Stimulated activated CD8-positive, alpha-beta memory T cell treated with anti-CD3 and anti-CD28 coated beads, Interleukin-15, amount 100 ng/mL, for 48 hours (primary cell): ENCODE data around the gene TRAK2.
"Not testable (repeated sequence)": the region's sequence is repeated elsewhere in the genome, so short reads cannot be mapped to it uniquely, and the experiment has no call there.

Source experiments
- DNase-seq, 2 donors: peaks; one replicate each; pipeline ENCODE4 v3.0.0-alpha.2; 2020; ENCODE audit warnings: low read depth in 2 of 2

Gene TRAK2

GRCh38 chr2:201452058-201452921 lies 1.0 kb upstream of the TRAK2 start:
- no peak for DNase-seq

DNA sequence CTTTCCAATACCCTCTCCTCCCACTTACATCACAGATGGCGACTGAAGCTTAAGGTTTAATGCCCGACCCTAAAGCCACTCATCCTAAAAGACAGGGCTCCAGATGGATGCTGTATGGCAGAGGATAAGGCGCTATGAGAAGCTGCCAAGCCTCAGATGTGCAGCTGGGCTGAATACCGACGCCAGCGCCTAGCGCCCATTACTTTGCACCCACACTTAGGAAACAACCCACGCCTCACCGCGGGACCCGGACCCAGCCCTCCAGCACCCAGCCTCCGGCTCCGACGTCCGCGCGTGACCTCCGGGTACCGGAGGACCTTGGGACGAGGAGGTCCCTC lies 335 bp downstream of the TRAK2 start:
- DNase-seq = no peak

- DNase-seq = no peak
Measured at GRCh38 chr2:201448701-201449100, 2.6 kb downstream of the TRAK2 start.

DNA sequence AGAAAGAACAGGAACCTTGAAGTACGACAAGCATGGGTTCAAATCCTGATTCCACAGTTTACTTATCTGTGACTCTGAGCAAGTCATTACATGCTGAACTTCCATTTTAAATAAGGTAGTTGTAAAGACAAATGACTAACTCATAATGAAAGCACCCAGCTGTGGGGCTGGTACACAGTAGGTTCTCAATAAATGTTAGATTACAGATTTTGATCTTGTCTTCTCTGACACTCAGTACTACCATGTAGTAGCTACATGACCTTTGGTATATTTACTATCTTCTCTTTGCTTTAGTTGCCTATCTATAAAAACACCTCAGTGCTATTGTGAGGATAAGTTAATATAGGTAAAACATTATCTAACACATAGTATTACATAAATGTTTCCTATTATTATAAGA lies 3.2 kb downstream of the TRAK2 start:
- no peak for DNase-seq

DNA sequence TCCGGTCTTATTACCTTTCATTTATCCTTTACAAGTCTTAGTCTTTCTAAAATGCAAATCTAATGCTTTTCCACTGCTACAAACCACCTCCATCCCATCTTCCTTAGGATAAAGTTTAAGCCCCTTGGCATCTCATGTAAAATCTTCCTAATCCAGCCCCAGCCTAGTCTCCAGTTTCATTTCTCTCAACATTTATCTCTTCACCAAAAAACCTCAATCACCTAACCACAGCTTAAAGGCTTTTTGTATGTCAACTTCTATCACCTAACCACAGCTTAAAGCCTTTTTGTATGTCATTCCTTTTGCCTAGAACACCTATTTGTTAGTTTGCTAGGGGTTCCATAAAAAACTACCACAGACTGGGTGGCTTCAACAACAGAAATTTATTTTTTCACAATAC lies 4.2 kb downstream of the TRAK2 start:
- no peak for DNase-seq

DNA sequence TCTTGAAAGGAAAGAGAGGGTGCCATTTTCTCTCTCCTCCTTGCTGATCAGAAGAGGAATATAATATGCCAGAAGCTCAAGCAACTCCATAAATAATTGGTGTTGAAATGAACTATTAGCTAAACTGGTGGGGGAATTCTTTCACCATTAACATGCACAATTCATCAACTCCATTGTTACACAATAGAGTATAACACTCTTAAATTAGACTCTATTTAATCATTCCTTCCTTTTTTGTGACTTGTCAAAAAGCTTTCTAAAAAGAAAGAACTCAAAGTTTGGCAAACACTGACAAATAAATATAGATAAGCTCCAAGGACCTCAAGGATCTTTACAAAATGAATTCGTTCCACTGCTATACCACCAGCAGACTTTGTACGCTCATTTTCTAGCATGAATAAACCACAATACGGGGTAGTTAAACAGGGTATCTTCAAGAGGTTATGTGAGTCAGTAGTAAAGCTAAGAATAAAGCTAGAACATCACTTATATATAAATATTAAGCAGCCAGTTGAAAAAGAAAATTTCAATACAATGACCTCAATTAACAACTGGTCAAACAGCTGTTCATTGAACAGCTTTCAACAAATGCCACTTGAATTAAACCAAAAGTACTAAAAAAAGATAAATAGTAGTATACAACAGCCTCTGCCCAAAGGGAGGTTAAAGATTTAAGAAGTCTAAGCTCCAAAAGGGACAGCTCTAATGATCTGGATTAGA lies 6.4 kb downstream of the TRAK2 start:
- no peak for DNase-seq

DNA sequence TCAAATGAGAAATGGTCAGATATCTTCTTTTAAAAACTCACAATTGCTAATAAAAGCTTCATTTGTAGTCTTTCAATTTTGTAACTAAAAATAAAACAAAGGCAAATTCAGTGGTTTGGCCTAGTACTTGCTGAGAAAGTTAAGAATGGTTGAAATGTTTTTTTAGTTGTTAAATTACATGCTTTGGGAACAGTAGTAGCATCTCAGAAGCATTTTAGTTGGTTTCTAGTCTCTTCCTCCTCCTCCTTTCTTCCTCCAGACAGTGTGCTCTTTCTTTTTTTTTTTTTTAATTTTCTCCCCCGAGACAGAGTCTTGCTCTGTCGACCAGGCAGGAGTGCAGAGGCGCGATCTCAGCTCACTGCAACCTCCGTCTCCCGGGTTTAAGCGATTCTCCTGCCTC lies 9.8 kb downstream of the TRAK2 start:
- DNase-seq = no peak

DNA sequence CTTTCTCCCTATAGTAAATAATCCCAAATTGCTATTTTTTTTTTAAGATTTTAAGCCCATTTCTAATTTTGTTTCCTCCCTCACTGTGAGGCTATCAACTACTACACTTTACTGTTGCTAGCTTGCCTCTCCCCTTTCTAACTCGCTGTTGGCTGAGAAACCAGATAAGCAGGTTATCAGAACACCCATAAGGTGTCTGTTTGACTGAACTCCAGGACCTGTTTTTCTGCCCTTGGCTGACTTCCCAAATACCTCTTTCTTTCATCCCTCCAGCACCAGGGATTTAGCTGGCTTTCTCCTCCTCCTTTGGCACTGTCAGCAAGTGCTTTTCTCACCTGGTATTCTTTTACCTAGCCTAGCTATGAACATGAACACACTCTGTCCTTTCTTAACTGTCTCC lies 11.1 kb downstream of the TRAK2 start:
- DNase-seq = no peak

DNA sequence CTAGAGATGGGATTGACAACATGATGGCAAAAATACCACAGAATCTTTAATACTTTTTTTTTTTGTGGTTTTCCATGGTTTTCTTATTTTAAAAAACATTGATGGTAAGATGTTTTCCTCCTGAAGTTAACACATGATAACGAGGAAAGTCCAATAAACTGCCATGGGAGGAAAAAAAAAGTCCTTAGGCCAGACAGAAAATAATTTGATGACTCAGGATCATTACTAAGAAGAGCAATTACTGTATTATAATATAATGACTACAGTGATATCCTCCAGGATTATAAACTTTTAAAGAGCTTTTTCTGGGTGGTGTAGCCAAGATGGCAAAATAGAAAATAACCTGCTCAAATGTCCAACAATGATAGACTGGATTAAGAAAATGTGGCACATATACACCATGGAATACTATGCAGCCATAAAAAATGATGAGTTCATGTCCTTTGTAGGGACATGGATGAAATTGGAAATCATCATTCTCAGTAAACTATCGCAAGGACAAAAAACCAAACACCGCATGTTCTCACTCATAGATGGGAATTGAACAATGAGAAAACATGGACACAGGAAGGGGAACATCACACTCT lies 11.8 kb downstream of the TRAK2 start:
- not testable (repeated sequence) for DNase-seq

- no peak for DNase-seq
Measured at GRCh38 chr2:201436141-201436540, 15.1 kb downstream of the TRAK2 start.

GRCh38 chr2:201433394-201433995 lies 17.8 kb downstream of the TRAK2 start:
- DNase-seq = no peak

DNA sequence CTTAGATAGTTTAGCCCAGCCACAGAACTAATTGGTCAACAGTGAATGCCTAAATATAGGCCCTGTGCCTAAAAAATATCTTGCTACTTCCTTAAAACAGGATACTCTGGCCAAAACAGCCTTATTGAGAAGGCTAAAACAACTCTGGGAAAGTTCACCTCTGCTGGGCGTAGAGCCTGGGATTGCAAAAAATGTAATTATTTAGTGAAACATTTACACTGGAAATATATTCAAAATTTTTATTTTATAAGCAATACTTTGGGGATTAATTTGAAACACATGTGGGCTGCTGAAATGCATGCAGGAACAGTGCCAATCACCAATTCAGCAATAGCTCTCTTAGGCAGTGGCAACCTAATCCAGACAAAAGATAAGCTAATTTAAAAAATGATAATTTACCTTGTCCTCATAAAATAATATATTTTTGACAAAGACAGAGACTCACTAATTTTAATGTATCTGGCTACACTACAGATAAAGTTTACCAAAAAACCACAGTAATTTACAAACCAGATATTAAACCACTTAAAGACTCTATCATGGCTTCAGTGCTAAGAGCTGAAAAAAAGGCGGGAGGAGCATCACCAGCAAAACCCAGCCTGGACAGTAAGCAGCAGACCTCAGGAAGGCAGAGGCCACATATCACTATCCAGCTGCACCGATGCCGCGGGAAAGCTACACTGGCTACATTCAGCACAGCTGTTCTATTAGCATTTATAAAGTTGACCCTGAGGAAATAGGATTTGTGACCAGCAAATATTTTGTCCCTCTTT lies 18.5 kb downstream of the TRAK2 start:
- DNase-seq = no peak

- DNase-seq = no peak
Measured at GRCh38 chr2:201432038-201432620, 19.1 kb downstream of the TRAK2 start.

DNA sequence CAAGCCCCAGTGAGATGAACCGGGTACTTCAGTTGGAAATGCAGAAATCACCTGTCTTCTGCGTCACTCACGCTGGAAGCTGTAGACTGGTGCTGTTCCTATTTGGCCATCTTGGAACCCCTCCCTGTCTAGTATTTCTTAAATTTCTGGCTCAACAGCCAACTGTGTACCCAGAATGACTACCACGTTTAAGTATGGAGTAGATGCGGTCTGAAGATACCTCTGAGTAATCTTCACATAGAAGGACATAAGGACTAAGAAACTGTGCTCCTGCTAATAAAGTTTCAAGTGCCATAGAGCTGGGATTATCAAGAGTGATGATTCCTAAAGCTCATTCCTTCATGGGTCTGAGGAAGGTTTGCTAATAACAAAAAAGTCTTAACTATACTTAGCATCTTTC lies 20.4 kb downstream of the TRAK2 start:
- no peak for DNase-seq

DNA sequence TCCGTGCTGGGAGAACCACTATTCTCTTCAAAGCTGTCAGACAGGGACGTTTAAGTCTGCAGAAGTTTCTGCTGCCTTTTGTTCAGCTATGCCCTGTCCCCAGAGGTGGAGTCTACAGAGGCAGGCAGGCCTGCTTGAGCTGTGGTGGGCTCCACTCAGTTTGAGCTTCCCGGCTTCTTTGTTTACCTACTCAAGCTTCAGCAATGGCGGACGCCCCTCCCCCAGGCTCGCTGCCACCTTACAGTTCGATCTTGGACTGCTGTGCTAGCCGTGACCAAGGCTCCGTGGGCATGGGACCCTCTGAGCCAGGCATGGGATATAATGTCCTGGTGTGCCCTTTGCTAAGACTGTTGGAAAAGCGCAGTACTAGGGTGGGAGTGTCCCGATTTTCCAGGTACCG lies 20.9 kb downstream of the TRAK2 start:
- not testable (repeated sequence) for DNase-seq

DNA sequence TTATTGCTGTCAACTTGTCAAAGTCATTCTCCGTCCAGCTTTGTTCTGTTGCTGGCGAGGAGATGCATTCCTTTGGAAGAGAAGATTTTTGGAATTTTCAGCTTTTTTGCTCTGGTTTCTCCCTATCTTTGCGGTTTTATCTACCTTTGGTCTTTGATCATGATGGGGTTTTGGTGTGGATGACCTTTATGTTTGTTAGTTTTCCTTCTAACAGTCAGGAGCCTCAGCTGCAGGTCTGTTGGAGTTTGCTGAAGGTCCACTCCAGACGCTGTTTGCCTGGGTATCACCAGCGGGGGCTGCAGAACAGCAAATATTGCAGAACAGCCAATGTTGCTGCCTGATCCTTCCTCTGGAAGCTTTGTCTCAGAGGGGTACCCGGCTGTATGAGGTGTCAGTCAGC lies 21.4 kb downstream of the TRAK2 start:
- DNase-seq = not testable (repeated sequence)

GRCh38 chr2:201428366-201428765 lies 22.9 kb downstream of the TRAK2 start:
- not testable (repeated sequence) for DNase-seq

GRCh38 chr2:201425952-201426351 lies 25.3 kb downstream of the TRAK2 start:
- DNase-seq = no peak

DNA sequence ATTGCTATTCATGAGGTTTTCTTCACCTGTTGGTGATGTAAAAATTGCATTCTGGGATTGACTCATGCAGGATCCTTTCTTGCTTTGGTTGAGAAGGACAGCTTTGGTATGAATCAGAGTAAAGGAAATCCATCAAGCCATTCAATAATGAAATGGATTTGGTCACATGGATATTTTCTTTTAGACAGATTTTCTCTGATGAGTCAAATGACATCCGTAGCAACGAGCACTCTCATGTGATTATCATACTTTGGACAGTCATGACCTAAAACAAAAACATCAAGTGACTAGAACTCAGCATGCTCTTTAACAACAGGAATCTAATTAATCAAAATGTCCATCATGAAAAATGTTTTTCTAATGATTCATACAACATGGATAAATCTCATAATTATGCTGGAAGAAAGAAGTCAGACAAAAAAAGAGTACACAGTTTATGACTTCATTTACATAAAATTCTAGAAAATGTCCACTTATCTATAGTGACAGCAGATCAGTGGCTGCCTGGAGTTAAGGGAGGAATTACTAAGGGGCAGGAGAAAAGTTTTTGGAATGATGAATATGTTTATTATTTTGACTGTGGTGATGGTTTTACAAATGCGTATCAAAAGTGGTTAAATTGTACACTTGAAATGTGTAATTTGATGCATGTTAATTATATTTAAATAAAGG lies 30.7 kb downstream of the TRAK2 start:
- no peak for DNase-seq

DNA sequence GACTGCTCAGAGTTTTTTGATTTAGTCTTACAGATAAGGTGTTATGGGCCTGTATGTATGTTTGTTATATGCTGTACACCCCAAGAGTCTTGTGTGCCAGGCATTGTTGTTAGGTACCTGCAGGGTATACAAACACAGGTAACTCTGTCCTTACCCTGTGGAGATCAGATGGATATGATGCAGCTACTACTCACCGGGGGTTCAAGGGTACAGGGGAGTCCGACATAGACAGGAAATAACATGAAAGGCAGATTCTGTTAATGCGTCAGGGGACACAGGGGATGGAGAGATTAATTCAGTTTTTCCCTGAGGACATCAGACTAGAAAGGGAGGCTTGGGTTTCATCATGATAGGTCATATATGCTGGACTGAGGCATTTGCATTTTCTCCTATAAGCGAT lies 31.3 kb downstream of the TRAK2 start:
- no peak for DNase-seq
